Spleen (tissue), 11 donors: ENCODE measurements around the gene PDE4D. TPM values are rescaled to one million over a fixed set of nuclear protein-coding genes. Genes with fewer than 3 reads are reported as not detected.

Experiments used
- DNase-seq: peaks from one replicate; pipeline ENCODE4 v3.0.0-alpha.2; 2020
- H3K27ac ChIP-seq, 8 donors: fragments of 200-600 bp; sonication (generic) in 7 of 8; 1 replicate in 4 of 8; 2 replicates in 4 of 8; pipeline versions ENCODE4 v1.5.0 to v1.8.0; 2016 to 2021; ENCODE audit warnings: inconsistent platforms in 4 of 8, mild to moderate bottlenecking in 4 of 8, moderate library complexity in 1 of 8
- H3K27me3 ChIP-seq, 7 donors: fragments of 200-600 bp; sonication (generic) in 6 of 7; replicated peaks in 1 of 7; 1 replicate in 4 of 7; 2 replicates in 3 of 7; pipeline versions ENCODE4 v1.5.0 to v1.8.0; 2016 to 2021; ENCODE audit warnings: inconsistent platforms in 3 of 7, mild to moderate bottlenecking in 1 of 7
- H3K36me3 ChIP-seq, 6 donors: fragments of 200-600 bp; sonication (generic) in 5 of 6; 1 replicate in 4 of 6; 2 replicates in 2 of 6; pipeline versions ENCODE4 v1.5.0 to v1.8.0; 2016 to 2021; ENCODE audit warnings: inconsistent platforms in 2 of 6
- H3K4me1 ChIP-seq, 6 donors: fragments of 200-600 bp; sonication (generic) in 5 of 6; 1 replicate in 3 of 6; 2 replicates in 3 of 6; pipeline versions ENCODE4 v1.5.0 to v1.8.0; 2016 to 2021; ENCODE audit warnings: inconsistent platforms in 3 of 6
- H3K4me3 ChIP-seq, 8 donors: fragments of 200-600 bp; sonication (generic) in 7 of 8; 1 replicate in 4 of 8; 2 replicates in 4 of 8; pipeline versions ENCODE4 v1.5.0 to v1.8.0; 2016 to 2021; ENCODE audit warnings: inconsistent platforms in 4 of 8, mild to moderate bottlenecking in 4 of 8, moderate library complexity in 2 of 8
- H3K9me3 ChIP-seq, 8 donors: fragments of 200-600 bp; sonication (generic) in 7 of 8; 1 replicate in 4 of 8; 2 replicates in 4 of 8; pipeline versions ENCODE4 v1.5.0 to v1.8.0; 2016 to 2021; ENCODE audit warnings: inconsistent platforms in 4 of 8
- CTCF ChIP-seq, 11 experiments: fragments of 200-600 bp in 7 of 11; fragments of 450-650 bp in 4 of 11; sonication (generic) in 4 of 11; IDR thresholded peaks in 8 of 11; conservative IDR thresholded peaks in 3 of 11; 1 replicate in 7 of 11; 2 replicates in 4 of 11; pipeline versions ENCODE4 v1.4.0 to v1.8.0; 2016 to 2021; ENCODE audit warnings: antibody characterized with exemption in 11 of 11, inconsistent platforms in 4 of 11, mild to moderate bottlenecking in 1 of 11
- POLR2A ChIP-seq, 3 donors: fragments of 450-650 bp; IDR thresholded peaks; one replicate each; pipeline ENCODE4 v1.5.1; 2017; ENCODE audit warnings: antibody characterized with exemption in 3 of 3, mild to moderate bottlenecking in 1 of 3
- POLR2AphosphoS5 ChIP-seq, 3 donors: sonication (generic); formaldehyde crosslinking; IDR thresholded peaks; one replicate each; pipeline ENCODE4 v1.5.1; 2017; ENCODE audit warnings: antibody characterized with exemption in 3 of 3
- WGBS, 5 donors: extraction: QIAGEN DNeasy Blood & Tissue Kit in 3 of 5; methylation state at CpG; one replicate each; pipeline versions ENCODE4 v1.1.5 to v1.1.7; 2013 to 2018; 5-methylcytosine and 5-hydroxymethylcytosine counted together
- intact Hi-C: fragments of 100-400 bp; cut with DNase I; formaldehyde crosslinking; loops from one replicate; pipeline ENCODE4 v1.15.0; 2023; ENCODE audit warnings: low total_unique reads
- polyA plus RNA-seq, 3 donors: library from polyadenylated mRNA; stranded (reverse); fragments of 200-250 nt; gene quantifications; one replicate each; pipeline ENCODE4 v1.2.1, GENCODE V29; 2013
- total RNA-seq, 7 donors: library from RNA; depleted of rRNA in 3 of 7; stranded (reverse); fragments of >200 nt in 3 of 7; fragmentation: NEBNext Ultra II Directional in 4 of 7; extraction: Animal tissue kit (Norgen Biotek cat#: 25700) in 4 of 7; gene quantifications; one replicate each; pipeline versions ENCODE4 v1.1.0 to v1.2.1, GENCODE V29; 2016 to 2021
- donor health status: healthy with polysubstance abuse.
- donor health status: DM: no; HTN: no; CAD: no; lungs with moderate emphysema.
- donor health status: DM: no; HTN: no; CAD: no.
- donor health status: Bipolar disorder and iron deficiency.
- donor health status: healthy.
- donor health status: DM: no; HTN: no; CAD: no.
- donor health status: DM: yes; HTN: yes; CAD: no.

The PDE4D gene
- total and polyA plus RNA-seq, 10 donors, result 0.88 to 51.8 (median 18.2) TPM

GRCh38 chr5:59089767-59090166 lies 803.8 kb downstream of the PDE4D start:
- Histone ChIP-seq H3K27ac (no peak overlapping the region), H3K9me3 (no peaks in the 10 kb centered on the region), H3K4me3 (no peak overlapping the region), H3K36me3 (no peaks in the 10 kb centered on the region), H3K27me3 (no peaks in the 10 kb centered on the region), H3K4me1 (no peaks in the 10 kb centered on the region)
- WGBS, 5 donors, result 72 to 92% (median 84%) methylated on average over 3 of the region's 3 CpGs
- TF ChIP-seq CTCF (IDR thresholded peaks at IDR 0.05 in 8 of 11, conservative IDR thresholded peaks at IDR 0.05 in 3 of 11) (no peak), POLR2AphosphoS5 (IDR thresholded peaks at IDR 0.05) (no peak), POLR2A (IDR thresholded peaks at IDR 0.05) (no peak)
- DNase-seq, result no peak
- intact Hi-C loops, result no loop called here

GRCh38 chr5:59088546-59088945 lies 805.0 kb downstream of the PDE4D start:
- TF ChIP-seq POLR2AphosphoS5 (IDR thresholded peaks at IDR 0.05), result no peak
- TF ChIP-seq CTCF (IDR thresholded peaks at IDR 0.05 in 8 of 11, conservative IDR thresholded peaks at IDR 0.05 in 3 of 11), result no peak
- TF ChIP-seq POLR2A (IDR thresholded peaks at IDR 0.05), result no peak
- H3K27ac ChIP-seq, result no peak overlapping the region
- DNase-seq, result no peak
- no peaks in the 10 kb centered on the region for H3K36me3 ChIP-seq
- no peak overlapping the region for H3K4me3 ChIP-seq
- intact Hi-C loops, result no loop called here
- no peaks in the 10 kb centered on the region for H3K4me1 ChIP-seq
- no peaks in the 10 kb centered on the region for H3K27me3 ChIP-seq
- no peaks in the 10 kb centered on the region for H3K9me3 ChIP-seq

- H3K4me3 ChIP-seq, result no peak overlapping the region
- H3K27ac ChIP-seq, result no peak overlapping the region
- H3K36me3 ChIP-seq, result no peaks in the 10 kb centered on the region
- WGBS, 5 donors, result 61 to 88% (median 67%) methylated on average over 1 of the region's 1 CpG
- no peak for DNase-seq
- H3K9me3 ChIP-seq, result no peaks in the 10 kb centered on the region
- H3K27me3 ChIP-seq, result no peaks in the 10 kb centered on the region
- no peaks in the 10 kb centered on the region for H3K4me1 ChIP-seq
- intact Hi-C loops, result no loop called here
- TF ChIP-seq POLR2A (IDR thresholded peaks at IDR 0.05) (no peak), CTCF (IDR thresholded peaks at IDR 0.05 in 8 of 11, conservative IDR thresholded peaks at IDR 0.05 in 3 of 11) (no peak), POLR2AphosphoS5 (IDR thresholded peaks at IDR 0.05) (no peak)
Measured at GRCh38 chr5:59086024-59086423, 807.5 kb downstream of the PDE4D start.

- Histone ChIP-seq H3K27me3 (no peaks in the 10 kb centered on the region), H3K9me3 (no peaks in the 10 kb centered on the region), H3K4me1 (no peaks in the 10 kb centered on the region), H3K27ac (no peak overlapping the region), H3K36me3 (no peaks in the 10 kb centered on the region), H3K4me3 (no peak overlapping the region)
- no peak for DNase-seq
- no peak for TF ChIP-seq POLR2A (IDR thresholded peaks at IDR 0.05)
- no peak for TF ChIP-seq CTCF (IDR thresholded peaks at IDR 0.05 in 8 of 11, conservative IDR thresholded peaks at IDR 0.05 in 3 of 11)
- TF ChIP-seq POLR2AphosphoS5 (IDR thresholded peaks at IDR 0.05), result no peak
- intact Hi-C loops, result no loop called here
- 86 to 100% (median 95%) methylated on average over 1 of the region's 1 CpG for WGBS, 5 donors
Measured at GRCh38 chr5:59081693-59082092, 811.8 kb downstream of the PDE4D start.
